Kidney glomerular epithelial cell (primary cell): ENCODE measurements around the gene C19orf47.

ENCODE experiments used
- DNase-seq: peaks from one replicate; lab custom pipeline; 2025; lab: John Stamatoyannopoulos, UW

The C19orf47 gene

GRCh38 chr19:40281381-40282208 lies 66.6 kb downstream of the C19orf47 start:
- DNase-seq = no peak

DNA sequence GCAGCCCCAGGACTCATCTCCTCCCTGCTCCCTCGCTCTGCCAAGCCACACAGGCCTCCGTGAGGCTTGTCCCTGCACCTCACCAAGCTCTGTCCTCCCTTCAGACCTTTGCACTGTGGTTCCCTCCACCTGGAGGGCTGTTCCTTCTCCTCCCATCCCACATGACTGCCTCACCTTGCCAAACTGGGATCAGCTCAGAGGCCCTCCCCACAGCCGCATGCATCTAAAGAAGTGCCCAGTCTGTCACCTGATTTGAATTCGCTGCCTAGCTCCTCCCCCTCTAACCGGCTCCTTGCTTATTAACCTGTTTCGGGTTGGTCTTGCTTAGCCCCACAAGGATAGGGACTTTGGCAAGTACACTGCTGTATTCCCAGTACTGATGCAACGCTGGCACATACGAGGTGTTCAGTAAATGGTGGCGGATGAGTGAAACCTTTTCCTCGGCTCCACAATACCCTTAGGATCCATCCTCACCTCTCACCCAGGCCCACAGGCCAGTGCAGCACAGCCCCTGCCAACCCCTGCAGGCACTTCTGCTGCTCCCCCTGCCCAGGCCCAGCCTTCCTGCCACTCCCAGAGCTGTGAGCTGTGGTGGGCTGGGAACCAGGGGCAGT lies 67.5 kb downstream of the C19orf47 start:
- no peak for DNase-seq

GRCh38 chr19:40279761-40280607 lies 68.2 kb downstream of the C19orf47 start:
- no peak for DNase-seq

DNA sequence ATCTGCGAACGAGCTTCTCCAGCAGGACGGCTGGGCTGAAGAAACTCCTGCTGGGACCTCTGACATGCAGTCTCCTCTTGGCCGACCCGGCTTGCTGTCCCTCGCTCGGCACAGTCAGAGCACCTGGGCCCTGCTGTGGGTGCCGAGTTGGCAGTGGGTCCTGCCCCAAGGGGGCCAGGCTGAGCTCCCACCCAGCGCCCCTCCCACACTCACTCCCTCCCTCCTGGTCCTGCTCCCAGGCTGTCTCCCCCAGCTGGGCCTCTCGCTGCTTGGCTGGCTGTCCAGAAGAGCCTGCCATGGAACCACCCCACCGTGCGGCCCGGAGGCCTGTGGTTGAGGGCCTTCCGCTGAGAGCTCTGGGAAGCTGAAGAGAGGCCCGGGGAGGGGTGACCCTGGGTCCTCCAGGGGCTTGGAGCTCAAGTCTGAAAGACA lies 69.1 kb downstream of the C19orf47 start:
- no peak for DNase-seq

- no peak for DNase-seq
These were observed 69.7 kb downstream of the C19orf47 start for GRCh38 chr19:40278361-40279035.

DNA sequence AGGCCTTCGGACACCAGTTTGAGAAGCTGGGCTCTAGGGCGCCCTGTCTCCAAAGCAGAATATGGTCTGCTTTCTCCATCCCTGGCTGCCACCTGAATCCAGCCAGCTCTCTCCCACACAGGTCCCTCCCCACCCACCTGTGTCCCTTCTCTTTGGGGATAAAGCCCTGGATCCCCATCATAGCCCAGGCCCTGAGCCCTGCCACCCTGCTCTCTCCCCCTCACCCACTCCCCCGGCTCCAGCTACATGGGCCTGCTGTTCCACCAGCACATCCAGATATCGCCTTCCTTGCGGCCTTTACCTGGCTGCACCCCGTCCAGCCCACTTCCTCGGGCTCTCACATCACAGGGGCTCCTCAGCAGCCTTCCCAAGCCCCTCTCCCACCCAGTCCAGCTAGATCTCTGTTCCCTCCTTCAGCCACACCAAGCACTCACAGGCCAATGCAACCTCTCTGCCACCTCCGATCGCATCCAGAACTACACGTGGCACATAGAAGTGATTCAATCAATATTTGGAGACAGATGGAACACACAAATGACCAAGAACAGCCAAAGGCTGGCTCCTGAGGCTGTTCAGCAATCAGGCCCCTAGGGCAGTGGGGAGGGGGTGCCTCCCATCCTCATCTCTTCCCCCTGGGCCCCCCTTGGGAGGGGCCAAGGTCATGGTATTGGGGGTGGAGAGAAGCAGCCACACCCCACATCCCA lies 70.7 kb downstream of the C19orf47 start:
- DNase-seq = no peak

- DNase-seq = no peak
These were observed 73.3 kb downstream of the C19orf47 start for GRCh38 chr19:40274585-40275544.

- no peak for DNase-seq
These were observed 74.5 kb downstream of the C19orf47 start for GRCh38 chr19:40273469-40274360.

GRCh38 chr19:40272261-40272660 lies 75.9 kb downstream of the C19orf47 start:
- DNase-seq = no peak

DNA sequence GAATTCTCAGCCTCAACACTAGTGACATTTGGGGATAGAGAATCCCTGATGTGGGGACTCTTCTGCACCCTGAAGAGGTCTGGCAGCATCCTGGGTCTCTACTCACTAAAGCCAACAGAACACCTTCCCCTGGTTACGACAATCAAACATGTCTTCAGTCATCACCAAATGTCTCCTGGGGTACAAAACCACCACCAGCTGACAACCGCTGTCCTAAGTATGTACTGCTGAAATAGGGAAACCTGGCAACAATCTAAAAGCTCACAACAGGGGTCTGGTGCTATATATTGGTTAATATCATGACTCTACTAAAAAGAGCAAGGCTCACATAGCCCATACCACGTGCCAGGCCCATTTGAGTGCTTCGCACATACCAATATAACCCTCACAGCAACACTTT lies 76.5 kb downstream of the C19orf47 start:
- DNase-seq = no peak

DNA sequence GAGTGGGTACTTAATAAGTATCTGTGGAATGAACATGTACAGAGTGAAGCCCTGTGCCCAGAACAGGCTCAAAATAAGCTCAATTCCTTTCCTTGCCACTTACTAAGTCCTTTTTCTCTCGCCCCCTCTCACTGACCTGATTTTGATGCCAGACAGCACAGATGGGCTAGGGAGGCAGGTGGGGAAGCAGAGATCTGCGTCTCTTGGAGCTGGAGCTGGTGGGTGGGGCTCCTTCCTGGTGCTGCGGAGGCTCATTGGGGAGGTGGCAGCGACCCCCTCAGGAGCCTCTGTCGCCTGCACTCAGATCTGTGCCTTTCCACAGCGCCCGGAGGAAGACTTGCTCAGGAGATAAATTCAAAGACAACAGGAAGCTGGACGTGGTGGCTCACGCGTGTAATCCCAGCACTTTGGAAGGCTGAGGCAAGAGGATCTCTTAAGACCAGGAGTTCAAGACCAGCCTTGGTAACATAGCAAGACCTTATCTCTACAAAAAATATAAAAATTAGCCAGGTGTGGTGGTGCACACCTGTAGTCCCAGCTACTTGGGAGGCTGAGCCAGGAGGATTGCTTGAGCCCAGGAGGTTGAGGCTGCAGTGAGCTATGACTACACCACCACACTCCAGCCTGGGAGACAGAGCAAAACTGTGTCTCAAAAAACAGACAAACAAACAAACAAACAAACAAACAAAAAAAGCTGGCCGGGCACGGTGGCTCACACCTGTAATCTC lies 77.7 kb downstream of the C19orf47 start:
- no peak for DNase-seq
